Activated CD8-positive, alpha-beta T cell treated with anti-CD3 and anti-CD28 coated beads, Interleukin-2, amount 10 ng/mL, durations not matched to agents 7 days and 5 days (primary cell): ENCODE results near the gene TNNC1. TPM values are rescaled to one million over a fixed set of nuclear protein-coding genes. Genes with fewer than 3 reads are reported as not detected.

Experiments used
- total RNA-seq, 2 experiments: library from RNA; stranded (reverse); gene quantifications; one replicate each; pipeline ENCODE4 v1.2.3, GENCODE V29; 2021

The TNNC1 gene
- total RNA-seq, 2 experiments from 2014 or later, result 0.84 to 2.1 TPM

Other genes with a start within 250 kb of the TNNC1 start
- gene TLR9, start 228.4 kb downstream of the TNNC1 start, total RNA-seq, result under 1 TPM; 0.52 to 0.79 TPM
- 100 to 1,000 TPM; 154 to 162 TPM for gene TWF2, start 214.9 kb downstream of the TNNC1 start, total RNA-seq
- gene PPM1M, start 208.3 kb downstream of the TNNC1 start, total RNA-seq, result 10 to 100 TPM; 90.7 to 91.9 TPM
- 100 to 1,000 TPM; 131 TPM for gene WDR82, start 175.4 kb downstream of the TNNC1 start, total RNA-seq
- gene GLYCTK, start 166.2 kb downstream of the TNNC1 start, total RNA-seq, result 10 to 100 TPM; 24.7 to 25.6 TPM
- gene DNAH1, start 137.7 kb downstream of the TNNC1 start, total RNA-seq, result 10 to 100 TPM; 18.1 to 20.2 TPM
- 100 to 1,000 TPM in 1 of 2 experiments, 10 to 100 TPM in 1; 95.6 to 105 TPM for gene BAP1, start 44.0 kb downstream of the TNNC1 start, total RNA-seq
- 10 to 100 TPM; 14.6 to 16.2 TPM for gene PHF7, start 43.4 kb downstream of the TNNC1 start, total RNA-seq
- under 1 TPM; 0.13 to 0.21 TPM for gene SEMA3G, start 8.9 kb downstream of the TNNC1 start, total RNA-seq
- gene NISCH, start 1.6 kb upstream of the TNNC1 start, total RNA-seq, result 10 to 100 TPM; 77.2 to 82.6 TPM
- gene STAB1, start 41.3 kb upstream of the TNNC1 start, total RNA-seq, result under 1 TPM in 1 of 2 experiments, not detected in 1; 0.05 TPM
- 10 to 100 TPM; 52.8 to 53.1 TPM for gene NT5DC2, start 79.8 kb upstream of the TNNC1 start, total RNA-seq
- gene UQCC5, start 82.6 kb upstream of the TNNC1 start, total RNA-seq, result 10 to 100 TPM in 1 of 2 experiments, 1 to 10 TPM in 1; 9.0 to 15.1 TPM
- 10 to 100 TPM; 83.2 to 91.8 TPM for gene PBRM1, start 231.9 kb upstream of the TNNC1 start, total RNA-seq
- 10 to 100 TPM; 85.5 to 86.2 TPM for gene GNL3, start 232.0 kb upstream of the TNNC1 start, total RNA-seq